ENCODE data around the gene ZC3H10.

- no peak for TF ChIP-seq CTCF (conservative IDR thresholded peaks at IDR 0.05; ENCODE audit: low read depth, low read length)
- no peak for TF ChIP-seq EZH2 (IDR thresholded peaks at IDR 0.05; ENCODE audit: borderline replicate concordance, low read depth, low read length, poor library complexity, severe bottlenecking)
These were observed 14.9 kb upstream of the ZC3H10 start for GRCh38 chr12:56103066-56103711.

All from A673 (cell line).